Keratinocyte (primary cell): ENCODE measurements around the gene PNPLA7. TPM values are rescaled to one million over a fixed set of nuclear protein-coding genes. Genes with fewer than 3 reads are reported as not detected.

Experiments used
- DNase-seq: peaks from one replicate; pipeline ENCODE4 v3.0.0-alpha.2; 2011; ENCODE audit warnings: low read depth, missing footprints, low spot score
- FAIRE-seq: peaks from 2 replicates; lab custom pipeline; 2011; peaks lifted over from hg19 to GRCh38; lab: Jason Lieb, UNC
- H2AFZ ChIP-seq: 2 replicates; pipeline ENCODE4 v1.6.0; 2012; ENCODE audit warnings: low read length, control low read depth, inconsistent platforms; ENCODE audit not compliant: control insufficient read depth
- H3K27ac ChIP-seq: 2 replicates; pipeline ENCODE4 v1.5.1; 2011; ENCODE audit warnings: low read length; ENCODE audit not compliant: control insufficient read depth, insufficient read depth
- H3K27me3 ChIP-seq: 3 replicates; pipeline ENCODE4 v1.6.0; 2011; ENCODE audit warnings: low read length; ENCODE audit not compliant: control insufficient read depth, insufficient read depth; ENCODE audit errors: extremely low read depth
- H3K36me3 ChIP-seq, 2 experiments: 2 replicates in 1 of 2; 3 replicates in 1 of 2; pipeline ENCODE4 v1.5.1; 2011; ENCODE audit warnings: low read length in 2 of 2, mild to moderate bottlenecking in 1 of 2; ENCODE audit not compliant: control insufficient read depth in 2 of 2, insufficient read depth in 2 of 2; ENCODE audit errors: extremely low read depth in 1 of 2
- H3K4me1 ChIP-seq: 3 replicates; pipeline ENCODE4 v1.5.1; 2011; ENCODE audit warnings: low read length; ENCODE audit not compliant: control insufficient read depth, insufficient read depth; ENCODE audit errors: extremely low read depth
- H3K4me2 ChIP-seq: 3 replicates; pipeline ENCODE4 v1.6.0; 2011; ENCODE audit warnings: low read depth, low read length; ENCODE audit not compliant: control insufficient read depth, insufficient read depth; ENCODE audit errors: extremely low read depth
- H3K4me3 ChIP-seq, 3 experiments: fragments of 200-600 bp in 1 of 3; sonication (generic) in 1 of 3; 2 replicates in 2 of 3; 3 replicates in 1 of 3; pipeline ENCODE4 v1.5.1; 2011 to 2016; ENCODE audit warnings: low read length in 3 of 3, mild to moderate bottlenecking in 3 of 3, control low read depth in 2 of 3, inconsistent platforms in 1 of 3, low read depth in 1 of 3, mixed read lengths in 1 of 3, mixed run types in 1 of 3, moderate library complexity in 1 of 3; ENCODE audit not compliant: control insufficient read depth in 2 of 3, insufficient read depth in 2 of 3; ENCODE audit errors: extremely low read depth in 1 of 3
- H3K79me2 ChIP-seq: 2 replicates; pipeline ENCODE4 v1.6.0; 2012; ENCODE audit warnings: low read length; ENCODE audit not compliant: control insufficient read depth, insufficient read depth
- H3K9ac ChIP-seq: 3 replicates; pipeline ENCODE4 v1.6.0; 2011; ENCODE audit warnings: low read length; ENCODE audit not compliant: control insufficient read depth, insufficient read depth; ENCODE audit errors: extremely low read depth
- H3K9me1 ChIP-seq: 3 replicates; pipeline ENCODE4 v1.6.0; 2011; ENCODE audit warnings: low read length; ENCODE audit not compliant: control insufficient read depth, insufficient read depth; ENCODE audit errors: extremely low read depth
- H3K9me3 ChIP-seq: 2 replicates; pipeline ENCODE4 v1.5.1; 2012; ENCODE audit warnings: low read depth, low read length; ENCODE audit not compliant: control insufficient read depth
- H4K20me1 ChIP-seq: 3 replicates; pipeline ENCODE4 v1.6.0; 2011; ENCODE audit warnings: low read length; ENCODE audit not compliant: control insufficient read depth, insufficient read depth; ENCODE audit errors: extremely low read depth
- EZH2 ChIP-seq: IDR thresholded peaks from one replicate; pipeline ENCODE4 v1.6.1; 2012; ENCODE audit warnings: inconsistent platforms, mild to moderate bottlenecking, low read length, moderate library complexity
- dilution Hi-C: fragments of 300-500 bp; cut with MboI; formaldehyde crosslinking; loops from one replicate; pipeline ENCODE4 v1.7.0; 2020; ENCODE audit warnings: low sequenced_read_pairs; ENCODE audit not compliant: extremely low pct_ligation_motif_present
- polyA plus RNA-seq, 5 experiments: library from polyadenylated mRNA; depleted of rRNA in 3 of 5; stranded (reverse) in 3 of 5; stranded (forward) in 1 of 5; unstranded in 1 of 5; fragments of >200 nt; gene quantifications; 1 replicate in 1 of 5; 2 replicates in 3 of 5; 3 replicates in 1 of 5; pipeline versions ENCODE4 v1.2.1 to v1.2.3, GENCODE V29; 2011 to 2012; ENCODE audit warnings: missing spikeins in 2 of 5, low read depth in 1 of 5, low replicate concordance in 1 of 5
- TF ChIP-seq, protein P1 (sequence below), 3 experiments: IDR thresholded peaks in 1 of 3; conservative IDR thresholded peaks in 1 of 3; optimal IDR thresholded peaks in 1 of 3; 2 replicates in 2 of 3; 3 replicates in 1 of 3; pipeline versions ENCODE3 to v1.5.1; 2011; ENCODE audit warnings: low read length in 3 of 3, mild to moderate bottlenecking in 3 of 3, moderate library complexity in 2 of 3, control low read depth in 1 of 3, inconsistent platforms in 1 of 3; ENCODE audit not compliant: insufficient read depth in 2 of 3; ENCODE audit errors: extremely low read depth in 1 of 3

Gene PNPLA7
- polyA plus RNA-seq, 1 donor (not counting 4 experiments of a cell fraction or from before 2014, with no cell fraction given) = 0.34 TPM

- Histone ChIP-seq H3K9ac (no peak overlapping the region), H3K4me2 (no peak overlapping the region), H3K79me2 (peaks cover 9% of the 10 kb centered on the region), H3K9me3 (no peaks in the 10 kb centered on the region), H3K27me3 (no peaks in the 10 kb centered on the region), H3K9me1 (no peaks in the 10 kb centered on the region), H3K4me1 (peaks cover 16% of the 10 kb centered on the region), H3K36me3 (no peaks in the 10 kb centered on the region), H3K4me3 (no peak overlapping the region), H3K27ac (no peak overlapping the region), H4K20me1 (no peaks in the 10 kb centered on the region), H2AFZ (no peak overlapping the region)
- FAIRE-seq (no peak), DNase-seq (no peak)
- no peak for TF ChIP-seq EZH2
- TF ChIP-seq, protein P1, sequence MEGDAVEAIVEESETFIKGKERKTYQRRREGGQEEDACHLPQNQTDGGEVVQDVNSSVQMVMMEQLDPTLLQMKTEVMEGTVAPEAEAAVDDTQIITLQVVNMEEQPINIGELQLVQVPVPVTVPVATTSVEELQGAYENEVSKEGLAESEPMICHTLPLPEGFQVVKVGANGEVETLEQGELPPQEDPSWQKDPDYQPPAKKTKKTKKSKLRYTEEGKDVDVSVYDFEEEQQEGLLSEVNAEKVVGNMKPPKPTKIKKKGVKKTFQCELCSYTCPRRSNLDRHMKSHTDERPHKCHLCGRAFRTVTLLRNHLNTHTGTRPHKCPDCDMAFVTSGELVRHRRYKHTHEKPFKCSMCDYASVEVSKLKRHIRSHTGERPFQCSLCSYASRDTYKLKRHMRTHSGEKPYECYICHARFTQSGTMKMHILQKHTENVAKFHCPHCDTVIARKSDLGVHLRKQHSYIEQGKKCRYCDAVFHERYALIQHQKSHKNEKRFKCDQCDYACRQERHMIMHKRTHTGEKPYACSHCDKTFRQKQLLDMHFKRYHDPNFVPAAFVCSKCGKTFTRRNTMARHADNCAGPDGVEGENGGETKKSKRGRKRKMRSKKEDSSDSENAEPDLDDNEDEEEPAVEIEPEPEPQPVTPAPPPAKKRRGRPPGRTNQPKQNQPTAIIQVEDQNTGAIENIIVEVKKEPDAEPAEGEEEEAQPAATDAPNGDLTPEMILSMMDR (optimal IDR thresholded peaks at IDR 0.05 in 1 of 3, IDR thresholded peaks at IDR 0.05 in 1 of 3, conservative IDR thresholded peaks at IDR 0.05 in 1 of 3; ENCODE audit: extremely low read depth in 1 of 3, insufficient read depth in 2 of 3, low read length in 3 of 3) = no peak
- dilution Hi-C loops = no loop called here
Measured at GRCh38 chr9:137415451-137415850, 134.8 kb downstream of the PNPLA7 start.

DNA sequence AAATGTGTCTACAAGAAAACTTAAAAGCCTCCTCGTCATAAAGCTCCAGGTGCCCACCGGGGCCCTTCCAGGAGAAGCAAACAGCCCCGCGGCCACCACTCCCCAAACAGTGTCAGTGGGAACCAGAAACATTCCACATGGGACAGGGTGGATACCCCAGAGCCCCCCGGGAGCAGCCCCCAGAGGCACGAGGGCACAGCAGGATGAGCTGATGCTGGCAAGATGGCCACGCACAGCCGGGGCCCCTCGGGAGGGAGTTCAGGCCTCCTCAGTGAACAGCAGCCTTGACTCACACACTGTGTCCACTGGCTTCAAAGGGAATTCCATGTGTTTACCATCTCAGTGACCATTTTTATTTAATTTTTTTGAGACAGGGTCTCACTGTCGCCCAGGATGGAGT lies 137.8 kb downstream of the PNPLA7 start:
- no peak overlapping the region for H3K27ac ChIP-seq
- H3K4me3 ChIP-seq = no peak overlapping the region
- dilution Hi-C loops = no loop called here
- TF ChIP-seq EZH2 = no peak
- TF ChIP-seq, protein P1 (optimal IDR thresholded peaks at IDR 0.05 in 1 of 3, IDR thresholded peaks at IDR 0.05 in 1 of 3, conservative IDR thresholded peaks at IDR 0.05 in 1 of 3; ENCODE audit: extremely low read depth in 1 of 3, insufficient read depth in 2 of 3, low read length in 3 of 3) = no peak
- peaks cover 16% of the 10 kb centered on the region for H3K4me1 ChIP-seq
- no peaks in the 10 kb centered on the region for H4K20me1 ChIP-seq
- no peak overlapping the region for H2AFZ ChIP-seq
- peaks cover 7% of the 10 kb centered on the region for H3K79me2 ChIP-seq
- H3K4me2 ChIP-seq = no peak overlapping the region
- H3K9me1 ChIP-seq = no peaks in the 10 kb centered on the region
- DNase-seq (no peak), FAIRE-seq (no peak)
- peaks cover 1% of the 10 kb centered on the region for H3K27me3 ChIP-seq
- no peaks in the 10 kb centered on the region for H3K9me3 ChIP-seq
- H3K9ac ChIP-seq = no peak overlapping the region
- H3K36me3 ChIP-seq = no peaks in the 10 kb centered on the region
